Mucosa of descending colon (tissue), 3 donors: ENCODE results near the gene TUT1. TPM values are rescaled to one million over a fixed set of nuclear protein-coding genes. Genes with fewer than 3 reads are reported as not detected.

Experiments used
- ATAC-seq: fragments of 200-7000 bp; cut with Tn5 transposase; one replicate; pipeline ENCODE4 v1.9.1; 2020; ENCODE audit warnings: mild to moderate bottlenecking, moderate library complexity
- DNase-seq, 3 donors: peaks; one replicate each; pipeline ENCODE4 v3.0.0-alpha.2; 2020
- H3K36me3 ChIP-seq: fragments of 200-600 bp; one replicate; pipeline ENCODE4 v1.8.0; 2021; ENCODE audit warnings: low read depth, mild to moderate bottlenecking
- H3K4me1 ChIP-seq: fragments of 200-600 bp; one replicate; pipeline ENCODE4 v1.8.0; 2021; ENCODE audit warnings: low read depth, mild to moderate bottlenecking
- H3K4me3 ChIP-seq: fragments of 200-600 bp; one replicate; pipeline ENCODE4 v1.8.0; 2021; ENCODE audit warnings: mild to moderate bottlenecking
- H3K9me3 ChIP-seq: fragments of 200-600 bp; one replicate; pipeline ENCODE4 v1.8.0; 2021; ENCODE audit warnings: mild to moderate bottlenecking
- CTCF ChIP-seq: fragments of 200-600 bp; IDR thresholded peaks from one replicate; pipeline ENCODE4 v1.8.0; 2022; ENCODE audit warnings: antibody characterized with exemption, mild to moderate bottlenecking
- intact Hi-C, 2 donors: fragments of 100-400 bp; cut with DNase I in 1 of 2; cut with micrococcal nuclease in 1 of 2; formaldehyde crosslinking; loops; one replicate each; pipeline versions ENCODE4 v1.11.0 to v1.11.1; 2022; cut with DNase I, micrococcal nuclease
- total RNA-seq, 3 donors: library from RNA; stranded (reverse); fragmentation: NEBNext Ultra II Directional in 2 of 3; extraction: Animal tissue kit (Norgen Biotek cat#: 25700) in 2 of 3; gene quantifications; one replicate each; pipeline versions ENCODE4 v1.2.1 to v1.2.4, GENCODE V29; 2021 to 2023
- donor health status: DM: no; HTN: no; CAD: no; lungs with moderate emphysema.
- donor health status: DM: no; HTN: no; CAD: no.
- donor health status: DM: no; HTN: yes; CAD: no.

TUT1 gene
- total RNA-seq, 3 donors from 2014 or later = 11.9 to 19.8 (median 13.3) TPM

- ATAC-seq (no peak), DNase-seq (no peak)
- H3K36me3 ChIP-seq = no peaks in the 10 kb centered on the region
- H3K4me1 ChIP-seq = peaks cover 12% of the 10 kb centered on the region
- intact Hi-C loops = no loop called here
- no peak for TF ChIP-seq CTCF
- no peaks in the 10 kb centered on the region for H3K9me3 ChIP-seq
- H3K4me3 ChIP-seq = no peak overlapping the region
These were observed 14.6 kb upstream of the TUT1 start for GRCh38 chr11:62605902-62606301.

- Histone ChIP-seq H3K36me3 (no peaks in the 10 kb centered on the region), H3K9me3 (no peaks in the 10 kb centered on the region), H3K4me1 (peaks cover 12% of the 10 kb centered on the region), H3K4me3 (no peak overlapping the region)
- intact Hi-C loops = no loop called here
- ATAC-seq (no peak), DNase-seq (no peak)
- no peak for TF ChIP-seq CTCF
These were observed 14.1 kb upstream of the TUT1 start for GRCh38 chr11:62605467-62605866.

- Histone ChIP-seq H3K9me3 (no peaks in the 10 kb centered on the region), H3K36me3 (no peaks in the 10 kb centered on the region), H3K4me3 (no peak overlapping the region), H3K4me1 (peaks cover 21% of the 10 kb centered on the region)
- ATAC-seq = no peak
- intact Hi-C loops = no loop called here
- no peak for TF ChIP-seq CTCF
- no peak for DNase-seq
These were observed 13.3 kb upstream of the TUT1 start for GRCh38 chr11:62604460-62605120.

- DNase-seq = peak in 1 of 3 donors; percentile 39
- ATAC-seq = no peak
- no peaks in the 10 kb centered on the region for H3K36me3 ChIP-seq
- peaks cover 28% of the 10 kb centered on the region for H3K4me1 ChIP-seq
- intact Hi-C loops = no loop called here
- no peak for TF ChIP-seq CTCF
- no peak overlapping the region for H3K4me3 ChIP-seq
- no peaks in the 10 kb centered on the region for H3K9me3 ChIP-seq
These were observed 12.5 kb upstream of the TUT1 start for GRCh38 chr11:62603776-62604299.

GRCh38 chr11:62603072-62603408, 11.7 kb upstream of the TUT1 start:
- Histone ChIP-seq H3K4me1 (peaks cover 28% of the 10 kb centered on the region), H3K9me3 (no peaks in the 10 kb centered on the region), H3K36me3 (no peaks in the 10 kb centered on the region), H3K4me3 (no peak overlapping the region)
- ATAC-seq (no peak), DNase-seq (no peak)
- intact Hi-C loops = no loop called here
- TF ChIP-seq CTCF = no peak
